ENCODE data around the gene SPOPL.

- no peak for TF ChIP-seq HINFP (tag; conservative IDR thresholded peaks at IDR 0.05; ENCODE audit: low read depth)
- TF ChIP-seq, protein P1, sequence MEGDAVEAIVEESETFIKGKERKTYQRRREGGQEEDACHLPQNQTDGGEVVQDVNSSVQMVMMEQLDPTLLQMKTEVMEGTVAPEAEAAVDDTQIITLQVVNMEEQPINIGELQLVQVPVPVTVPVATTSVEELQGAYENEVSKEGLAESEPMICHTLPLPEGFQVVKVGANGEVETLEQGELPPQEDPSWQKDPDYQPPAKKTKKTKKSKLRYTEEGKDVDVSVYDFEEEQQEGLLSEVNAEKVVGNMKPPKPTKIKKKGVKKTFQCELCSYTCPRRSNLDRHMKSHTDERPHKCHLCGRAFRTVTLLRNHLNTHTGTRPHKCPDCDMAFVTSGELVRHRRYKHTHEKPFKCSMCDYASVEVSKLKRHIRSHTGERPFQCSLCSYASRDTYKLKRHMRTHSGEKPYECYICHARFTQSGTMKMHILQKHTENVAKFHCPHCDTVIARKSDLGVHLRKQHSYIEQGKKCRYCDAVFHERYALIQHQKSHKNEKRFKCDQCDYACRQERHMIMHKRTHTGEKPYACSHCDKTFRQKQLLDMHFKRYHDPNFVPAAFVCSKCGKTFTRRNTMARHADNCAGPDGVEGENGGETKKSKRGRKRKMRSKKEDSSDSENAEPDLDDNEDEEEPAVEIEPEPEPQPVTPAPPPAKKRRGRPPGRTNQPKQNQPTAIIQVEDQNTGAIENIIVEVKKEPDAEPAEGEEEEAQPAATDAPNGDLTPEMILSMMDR (IDR thresholded peaks at IDR 0.05 in 2 of 3, conservative IDR thresholded peaks at IDR 0.05 in 1 of 3; ENCODE audit: insufficient read depth in 2 of 3, low read depth in 1 of 3, low read length in 3 of 3), result no peak
- TF ChIP-seq IRF2 (CRISPR knock-in tag; IDR thresholded peaks at IDR 0.05), result no peak
- no peak for TF ChIP-seq GATAD2B (IDR thresholded peaks at IDR 0.05; ENCODE audit: borderline replicate concordance)
- TF ChIP-seq ZBTB1 (CRISPR knock-in tag; IDR thresholded peaks at IDR 0.05; ENCODE audit: borderline replicate concordance, low read depth), result no peak
Measured at GRCh38 chr2:138476186-138476585, 25.4 kb upstream of the SPOPL start.
